ENCODE data around the gene NUDT3. TPM values are rescaled to one million over a fixed set of nuclear protein-coding genes. Genes with fewer than 3 reads are reported as not detected.
A peak's percentile ranks its signal among the peaks of the same experiment; 100 is the strongest.

The NUDT3 gene
- total and polyA plus RNA-seq, 9 donors, result 16.0 to 60.7 (median 50.2) TPM

- Histone ChIP-seq H3K4me3 (no peak overlapping the region), H3K36me3 (no peaks in the 10 kb centered on the region), H3K27me3 (no peaks in the 10 kb centered on the region), H3K9me3 (no peaks in the 10 kb centered on the region), H3K4me1 (ENCODE audit: insufficient read depth) (no peaks in the 10 kb centered on the region), H3K27ac (peak overlapping the region in 1 of 2 donors; percentile 76)
- intact Hi-C loops (cut with DNase I), result no loop called here
- no peak for DNase-seq
- WGBS, 3 donors, result 81 to 83% (median 81%) methylated on average over 53 of the region's 53 CpGs
- TF ChIP-seq CTCF (IDR thresholded peaks at IDR 0.05) (no peak), EP300 (IDR thresholded peaks at IDR 0.05) (no peak), POLR2A (IDR thresholded peaks at IDR 0.05) (no peak)
Observed at GRCh38 chr6:34234667-34235306, 157.7 kb downstream of the NUDT3 start.

GRCh38 chr6:34233867-34234266 is 158.6 kb downstream of the NUDT3 start:
- WGBS, 3 donors, result 86 to 90% (median 87%) methylated on average over 7 of the region's 7 CpGs
- Histone ChIP-seq H3K4me3 (no peak overlapping the region), H3K9me3 (no peaks in the 10 kb centered on the region), H3K27me3 (no peaks in the 10 kb centered on the region), H3K36me3 (no peaks in the 10 kb centered on the region), H3K27ac (no peak overlapping the region), H3K4me1 (ENCODE audit: insufficient read depth) (no peaks in the 10 kb centered on the region)
- DNase-seq, result peak in 1 of 5 donors; percentile 14
- TF ChIP-seq CTCF (IDR thresholded peaks at IDR 0.05) (no peak), EP300 (IDR thresholded peaks at IDR 0.05) (no peak), POLR2A (IDR thresholded peaks at IDR 0.05) (no peak)
- intact Hi-C loops (cut with DNase I), result no loop called here

GRCh38 chr6:34232901-34233300 is 159.6 kb downstream of the NUDT3 start:
- peak in 1 of 5 donors; percentile 12 for DNase-seq
- H3K9me3 ChIP-seq, result no peaks in the 10 kb centered on the region
- 77 to 81% (median 78%) methylated on average over 5 of the region's 5 CpGs for WGBS, 3 donors
- H3K36me3 ChIP-seq, result no peaks in the 10 kb centered on the region
- H3K27ac ChIP-seq, result no peak overlapping the region
- H3K4me3 ChIP-seq, result no peak overlapping the region
- no peaks in the 10 kb centered on the region for H3K27me3 ChIP-seq
- H3K4me1 ChIP-seq (ENCODE audit: insufficient read depth), result no peaks in the 10 kb centered on the region
- TF ChIP-seq CTCF (IDR thresholded peaks at IDR 0.05) (no peak), EP300 (IDR thresholded peaks at IDR 0.05) (no peak), POLR2A (IDR thresholded peaks at IDR 0.05) (no peak)
- intact Hi-C loops (cut with DNase I), result no loop called here

GRCh38 chr6:34231566-34232336 is 160.7 kb downstream of the NUDT3 start:
- Histone ChIP-seq H3K36me3 (no peaks in the 10 kb centered on the region), H3K9me3 (no peaks in the 10 kb centered on the region), H3K4me1 (ENCODE audit: insufficient read depth) (no peaks in the 10 kb centered on the region), H3K4me3 (no peak overlapping the region), H3K27ac (no peak overlapping the region), H3K27me3 (no peaks in the 10 kb centered on the region)
- TF ChIP-seq CTCF (IDR thresholded peaks at IDR 0.05) (no peak), EP300 (IDR thresholded peaks at IDR 0.05) (no peak), POLR2A (IDR thresholded peaks at IDR 0.05) (no peak)
- DNase-seq, result no peak
- intact Hi-C loops (cut with DNase I), result no loop called here
- WGBS, 3 donors, result 92 to 93% (median 93%) methylated on average over 17 of the region's 17 CpGs

Data from ovary (tissue), 9 donors.